ENCODE measurements around the gene SULF2.
"Not testable (repeated sequence)": the region's sequence is repeated elsewhere in the genome, so short reads cannot be mapped to it uniquely, and the experiment has no call there.

The SULF2 gene

DNA sequence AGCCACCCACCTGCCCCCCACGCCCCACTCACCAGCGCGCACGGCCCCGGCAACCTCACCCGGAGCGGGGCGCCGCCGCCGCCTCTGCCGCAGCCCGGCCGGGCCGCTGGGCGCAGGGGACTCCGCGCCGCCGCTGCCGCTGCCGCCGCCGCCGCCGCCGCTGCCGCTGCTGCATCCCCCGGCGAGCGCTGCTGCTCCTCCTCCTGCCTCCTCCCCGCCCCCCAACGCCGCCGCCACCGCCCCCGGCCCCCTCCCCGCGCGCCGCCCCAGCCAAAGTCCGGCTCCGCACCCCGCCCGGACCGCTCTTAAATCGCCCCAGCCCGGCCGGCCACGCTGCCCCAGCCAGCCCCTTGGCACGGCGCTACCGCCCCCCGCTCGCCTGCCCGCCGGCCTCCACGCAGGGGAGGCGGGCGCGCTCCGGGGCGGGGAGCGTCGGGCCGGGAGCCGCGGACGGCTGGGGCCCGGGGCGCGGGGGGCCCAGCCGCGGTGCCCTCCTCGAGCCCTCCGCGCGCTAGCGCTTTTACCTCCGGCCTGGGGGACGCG is at the start of gene SULF2:
SULF2 (minus strand) TSS at position 171 of the 543 bp plus-strand sequence. CDS start 28,118 bp downstream, outside the sequence.
- DNase-seq (ENCODE audit: low read depth in 2 of 2): no peak

DNA sequence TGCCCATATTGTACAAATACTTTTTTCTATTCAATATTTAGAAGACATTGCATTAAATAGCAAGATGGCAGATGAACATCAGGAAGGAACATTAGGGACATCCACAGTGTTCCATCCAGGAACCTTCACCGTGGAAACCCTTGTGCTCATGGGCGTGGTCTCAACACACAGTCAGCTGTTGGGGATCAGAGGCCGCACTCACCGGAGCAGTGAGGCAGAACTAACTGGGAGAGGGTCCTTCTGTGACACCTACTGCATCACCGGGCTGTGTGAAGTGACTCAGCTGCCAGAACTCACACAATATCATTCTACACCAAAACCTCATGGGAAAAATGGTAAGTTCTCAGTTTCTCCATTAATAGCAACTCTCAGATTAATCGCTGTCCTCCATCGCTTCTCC is 46.4 kb upstream of the SULF2 start:
- not testable (repeated sequence) for DNase-seq (ENCODE audit: low read depth in 2 of 2)

DNA sequence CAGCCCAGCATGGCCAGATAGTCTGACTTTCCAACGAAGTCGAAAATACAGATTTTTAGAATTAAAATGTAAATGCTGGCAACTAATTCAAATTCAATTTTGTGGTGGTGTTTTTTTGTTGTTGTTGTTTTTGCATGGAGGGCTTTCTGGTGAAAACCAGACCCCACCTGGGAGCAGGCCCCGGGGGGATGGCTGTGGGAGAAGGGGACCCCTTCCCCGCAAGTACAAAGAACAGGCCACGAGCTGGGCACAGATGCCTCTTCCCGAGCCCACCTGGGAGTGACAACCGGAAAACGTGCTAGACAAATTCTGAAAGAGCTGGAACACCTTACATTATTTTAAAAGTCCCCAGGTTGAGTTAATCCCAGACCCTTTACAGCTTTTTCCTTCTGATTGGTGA is 41.4 kb upstream of the SULF2 start:
- not testable (repeated sequence) for DNase-seq (ENCODE audit: low read depth in 2 of 2)

DNA sequence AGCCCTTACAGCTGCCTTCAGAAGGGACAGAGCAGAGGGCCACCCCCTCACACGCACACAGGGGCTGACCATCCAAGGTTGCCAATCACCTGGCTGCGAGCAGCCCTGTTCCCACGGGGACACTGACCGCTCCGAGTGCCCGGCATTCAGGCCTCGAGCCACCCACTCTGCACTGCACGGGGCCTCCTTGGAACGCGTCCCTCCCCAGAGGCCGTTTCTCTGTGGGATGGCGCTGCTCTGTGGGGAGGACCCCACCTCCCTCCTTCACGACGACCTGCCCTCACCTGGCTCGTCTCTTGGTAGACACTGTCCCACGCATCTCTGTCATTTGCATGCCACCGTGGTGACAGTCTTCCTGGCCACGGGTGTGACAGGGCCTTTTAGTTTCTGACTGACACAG is 40.7 kb upstream of the SULF2 start:
- not testable (repeated sequence) for DNase-seq (ENCODE audit: low read depth in 2 of 2)

DNA sequence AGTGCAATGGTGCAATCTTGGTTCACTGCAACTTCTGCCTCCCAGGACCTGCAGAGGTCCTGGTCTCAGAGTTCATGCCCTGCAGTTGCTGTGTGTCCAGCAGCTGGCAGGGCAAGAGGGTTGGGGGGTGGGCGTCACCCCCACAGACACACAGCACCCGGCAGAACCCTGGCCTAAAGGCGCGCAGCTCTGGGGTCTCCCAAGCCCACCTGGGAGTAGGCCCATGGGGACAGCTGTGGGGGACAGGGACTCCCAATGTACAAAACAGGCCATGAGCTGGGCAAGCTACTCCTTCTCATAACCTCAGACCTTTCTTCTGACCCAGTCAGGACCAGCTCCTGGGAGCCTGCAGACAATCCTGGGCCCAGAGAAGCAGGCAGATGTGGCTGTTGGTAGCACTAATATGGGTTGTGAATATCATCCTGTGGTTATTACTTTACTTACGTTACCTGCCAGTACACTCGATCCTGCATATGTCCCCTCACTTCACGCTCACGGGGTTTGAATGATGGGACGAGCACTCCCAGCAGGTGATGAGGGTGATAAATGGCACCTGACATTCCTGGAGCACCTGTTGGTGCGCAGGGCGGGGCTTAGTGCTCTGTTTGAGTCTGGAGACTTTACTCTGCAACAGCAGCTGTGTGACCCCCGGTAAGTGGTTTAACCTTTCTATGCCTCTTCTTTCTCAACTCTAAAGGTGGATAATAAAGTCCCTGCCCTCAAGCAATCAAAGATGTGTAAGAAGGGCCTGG is 39.9 kb upstream of the SULF2 start:
- DNase-seq (ENCODE audit: low read depth in 2 of 2): no peak

DNA sequence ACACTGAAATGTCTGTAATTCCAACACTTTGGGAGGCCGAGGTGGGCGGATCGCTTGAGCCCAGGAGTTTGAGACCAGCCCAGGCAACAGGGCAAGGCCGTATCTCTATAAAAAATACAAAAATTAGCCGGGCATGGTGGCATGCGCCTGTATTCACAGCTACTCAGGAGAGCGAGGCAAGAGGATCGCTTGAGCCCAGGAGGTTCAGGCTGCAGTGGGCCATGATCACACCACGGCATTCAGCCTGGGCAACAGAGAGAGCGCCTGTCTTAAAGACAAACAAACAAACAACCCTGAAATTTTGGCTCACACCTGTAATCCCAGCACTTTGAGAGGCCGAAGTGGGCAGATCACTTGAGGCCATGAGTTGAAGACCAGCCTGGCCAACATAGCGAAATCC is 38.7 kb upstream of the SULF2 start:
- not testable (repeated sequence) for DNase-seq (ENCODE audit: low read depth in 2 of 2)

DNA sequence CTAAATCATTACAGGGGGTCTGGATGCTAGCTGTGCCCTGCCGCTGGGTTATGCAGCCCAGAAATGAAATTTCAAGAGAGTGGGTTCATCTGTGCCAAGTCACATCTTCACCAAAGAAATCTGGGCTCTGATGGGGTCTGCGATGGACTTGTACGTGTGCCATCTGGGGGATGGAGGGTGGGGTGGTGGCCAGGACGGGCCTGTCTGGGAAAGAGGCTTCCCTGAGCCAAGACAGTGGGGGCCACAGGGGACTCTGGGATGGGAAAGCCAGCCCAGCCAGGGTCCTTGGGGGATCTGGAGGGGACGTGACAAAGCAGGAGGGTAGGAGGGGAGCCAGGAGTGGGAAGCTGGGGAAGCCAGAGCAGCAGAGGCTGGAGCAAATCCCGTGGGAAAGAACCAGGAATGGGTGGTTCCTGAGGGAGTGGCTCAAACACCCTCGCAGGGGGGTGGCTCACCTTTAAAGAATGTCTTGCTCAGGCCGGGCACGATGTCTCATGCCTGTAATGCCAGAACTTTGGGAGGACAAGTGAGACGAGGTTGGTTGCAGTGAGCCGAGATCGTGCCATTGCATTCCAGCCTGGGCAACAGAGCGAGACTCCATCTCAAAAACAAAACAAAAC is 36.3 kb upstream of the SULF2 start:
- no peak for DNase-seq (ENCODE audit: low read depth in 2 of 2)

DNA sequence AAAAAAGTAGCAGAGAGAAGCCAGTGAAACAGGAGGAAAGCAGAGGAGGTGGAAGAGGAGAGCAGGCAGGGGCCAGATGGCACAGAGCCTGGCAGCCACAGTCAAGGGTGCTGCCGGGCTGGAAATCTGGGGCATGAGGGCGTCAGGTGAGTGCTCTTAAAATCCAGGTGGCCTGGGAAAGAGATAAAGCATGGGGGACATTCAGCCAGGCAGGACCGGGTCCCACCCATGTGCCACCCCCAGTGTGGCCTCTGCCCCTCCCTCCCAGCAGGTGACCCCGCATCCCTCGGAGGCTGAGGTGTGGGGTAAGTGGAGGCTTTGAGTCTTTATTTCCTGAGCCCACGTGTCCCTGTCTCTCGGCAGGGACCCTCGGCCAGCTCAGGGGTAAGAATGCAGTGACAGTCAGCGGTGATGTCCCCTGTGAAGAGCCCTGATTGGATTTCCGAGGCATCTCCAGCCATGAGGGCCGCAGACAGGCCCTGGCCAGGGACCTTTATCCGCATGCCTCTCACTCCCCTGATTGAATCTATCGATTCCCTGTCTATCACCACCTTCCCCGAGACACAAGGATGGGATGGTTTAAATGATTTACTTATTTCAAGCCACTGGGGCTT is 33.8 kb upstream of the SULF2 start:
- no peak for DNase-seq (ENCODE audit: low read depth in 2 of 2)

DNA sequence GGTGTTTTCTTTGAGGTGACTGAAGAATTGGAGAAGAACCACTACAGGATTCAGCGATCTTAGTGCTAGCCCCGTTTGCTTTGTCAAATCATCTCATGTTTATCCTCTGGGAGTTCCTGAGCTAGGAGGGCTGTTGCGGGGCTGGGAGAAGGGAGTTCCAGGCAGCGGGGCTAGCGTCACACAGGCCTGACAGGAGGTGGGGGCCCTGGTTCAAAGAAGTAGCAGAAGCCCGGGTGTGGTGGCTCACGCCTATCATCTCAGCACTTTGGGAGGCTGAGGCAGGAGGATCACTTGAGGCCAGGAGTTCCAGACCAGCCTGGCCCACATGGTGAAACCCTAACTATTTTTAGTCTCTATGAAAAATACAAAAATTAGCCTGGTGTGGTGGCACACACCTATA is 33.2 kb upstream of the SULF2 start:
- no peak for DNase-seq (ENCODE audit: low read depth in 2 of 2)

DNA sequence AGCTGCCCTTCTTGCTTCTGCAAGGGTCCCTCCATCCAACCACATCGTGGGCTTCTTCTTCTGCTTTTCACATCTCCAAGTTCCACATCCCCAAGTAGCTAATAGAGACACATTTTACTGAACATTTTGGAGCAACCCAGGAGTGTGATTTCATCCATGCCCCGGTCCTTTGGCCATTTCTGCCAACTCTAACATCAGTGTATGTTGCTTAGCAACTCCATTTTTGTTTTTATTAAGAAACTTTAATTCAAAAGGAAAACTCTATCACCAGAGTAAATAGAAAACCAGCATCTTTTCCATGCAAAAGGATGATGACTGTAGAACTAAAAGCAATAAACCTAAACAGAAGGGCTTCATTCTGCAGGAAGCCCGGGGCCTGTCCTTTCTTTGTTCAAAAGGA is 32.7 kb upstream of the SULF2 start:
- no peak for DNase-seq (ENCODE audit: low read depth in 2 of 2)

DNA sequence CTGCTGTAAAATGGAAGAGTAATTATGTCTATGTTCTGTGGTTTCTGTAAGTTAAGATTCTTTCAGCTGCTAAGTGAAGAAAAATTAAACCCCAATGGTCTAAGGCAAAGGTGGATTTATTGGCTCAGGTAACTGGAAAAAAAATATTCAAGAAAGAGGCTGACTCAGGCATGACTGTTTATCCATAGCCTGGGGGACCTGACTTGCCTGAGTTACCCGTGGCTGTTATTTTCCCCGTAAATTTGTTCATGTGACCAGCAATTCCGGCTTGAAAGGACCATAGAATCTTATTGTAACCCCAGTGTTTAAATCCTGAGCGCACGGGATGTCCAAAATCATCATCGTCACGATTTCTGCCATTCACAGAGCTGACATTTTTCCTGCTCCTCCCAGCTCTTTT is 32.3 kb upstream of the SULF2 start:
- DNase-seq (ENCODE audit: low read depth in 2 of 2): no peak

DNA sequence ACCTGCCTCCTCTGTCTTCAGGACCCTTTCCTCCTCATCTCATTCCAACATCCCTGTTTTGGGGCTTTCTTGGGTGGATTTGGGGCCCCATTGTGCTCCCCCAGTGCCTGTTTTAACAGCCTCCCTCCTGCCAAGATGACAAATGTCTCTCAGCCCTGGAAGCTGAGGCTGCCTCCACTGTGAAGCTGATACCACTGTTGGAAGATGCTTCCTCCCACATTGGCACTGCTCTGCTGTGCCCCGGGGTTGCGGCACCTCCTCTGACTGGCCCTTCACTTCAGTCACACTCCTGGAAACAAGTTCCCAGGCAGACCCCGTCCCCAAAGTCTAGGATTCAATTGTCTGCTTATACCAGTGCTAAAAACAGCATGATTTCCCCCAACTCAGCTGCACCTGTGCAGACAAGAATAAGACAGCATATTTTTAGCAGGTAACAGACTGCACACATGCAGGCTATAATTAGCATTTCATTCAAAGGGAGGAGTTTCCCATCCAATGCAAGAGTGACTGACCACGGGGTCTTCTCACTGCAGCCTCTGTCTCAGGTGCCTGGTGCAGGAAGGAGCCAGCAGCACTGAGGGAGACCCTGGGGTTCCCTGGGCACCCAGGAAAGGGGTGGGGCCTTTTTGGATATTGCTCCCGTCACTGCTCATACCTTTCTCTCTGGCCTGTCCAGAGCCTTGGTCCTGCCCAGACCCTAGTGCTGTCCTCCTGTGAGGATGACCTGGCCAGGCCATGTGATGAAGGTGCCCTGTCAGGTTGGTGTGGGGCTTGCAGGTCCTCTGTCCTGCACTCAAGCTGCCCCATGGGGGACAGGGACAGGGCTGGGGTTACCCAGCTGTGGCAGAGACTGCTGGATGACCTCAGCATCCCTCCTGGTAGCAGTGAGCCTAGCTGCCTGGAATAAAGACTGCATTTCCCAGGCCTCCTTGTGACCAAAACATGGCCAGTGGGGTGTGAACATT is 31.5 kb upstream of the SULF2 start:
- no peak for DNase-seq (ENCODE audit: low read depth in 2 of 2)

DNA sequence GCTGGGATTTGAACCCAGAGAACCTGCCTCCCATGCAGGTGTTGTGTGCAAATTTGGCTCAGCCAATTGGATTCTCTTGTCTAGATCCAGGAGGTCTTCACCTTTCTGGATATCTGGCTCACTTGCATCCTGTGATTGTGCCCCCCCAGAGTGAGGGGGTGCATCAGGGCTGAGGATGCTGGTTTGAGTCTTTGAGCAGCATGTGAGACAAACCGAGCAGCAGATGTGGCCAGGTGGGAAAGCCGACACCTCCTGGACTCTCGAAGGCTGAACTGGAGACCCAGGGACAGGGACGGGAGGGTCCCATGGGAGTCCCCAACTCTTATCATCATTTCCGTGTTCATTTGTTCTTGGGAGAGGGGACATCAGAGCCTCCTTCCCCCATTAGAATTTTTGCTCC is 30.6 kb upstream of the SULF2 start:
- DNase-seq (ENCODE audit: low read depth in 2 of 2): no peak

DNA sequence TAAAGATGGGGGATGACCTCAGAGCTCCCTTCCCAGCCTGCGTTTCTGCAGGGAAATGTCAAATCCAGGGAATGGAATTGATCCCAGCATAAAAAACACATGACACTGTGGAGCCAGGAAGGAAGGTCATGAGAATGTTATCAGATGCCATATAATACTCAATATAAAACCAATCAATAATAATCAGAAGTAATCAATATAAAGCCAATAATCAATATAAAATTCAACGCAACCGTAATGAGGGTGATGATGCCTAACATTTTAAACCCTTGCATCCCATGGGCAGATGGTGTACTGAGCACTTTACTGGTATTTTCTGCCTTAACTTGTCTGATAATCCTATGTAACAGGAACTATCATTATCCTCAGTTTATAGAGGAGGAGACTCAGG is 30.1 kb upstream of the SULF2 start:
- DNase-seq (ENCODE audit: low read depth in 2 of 2): no peak

DNA sequence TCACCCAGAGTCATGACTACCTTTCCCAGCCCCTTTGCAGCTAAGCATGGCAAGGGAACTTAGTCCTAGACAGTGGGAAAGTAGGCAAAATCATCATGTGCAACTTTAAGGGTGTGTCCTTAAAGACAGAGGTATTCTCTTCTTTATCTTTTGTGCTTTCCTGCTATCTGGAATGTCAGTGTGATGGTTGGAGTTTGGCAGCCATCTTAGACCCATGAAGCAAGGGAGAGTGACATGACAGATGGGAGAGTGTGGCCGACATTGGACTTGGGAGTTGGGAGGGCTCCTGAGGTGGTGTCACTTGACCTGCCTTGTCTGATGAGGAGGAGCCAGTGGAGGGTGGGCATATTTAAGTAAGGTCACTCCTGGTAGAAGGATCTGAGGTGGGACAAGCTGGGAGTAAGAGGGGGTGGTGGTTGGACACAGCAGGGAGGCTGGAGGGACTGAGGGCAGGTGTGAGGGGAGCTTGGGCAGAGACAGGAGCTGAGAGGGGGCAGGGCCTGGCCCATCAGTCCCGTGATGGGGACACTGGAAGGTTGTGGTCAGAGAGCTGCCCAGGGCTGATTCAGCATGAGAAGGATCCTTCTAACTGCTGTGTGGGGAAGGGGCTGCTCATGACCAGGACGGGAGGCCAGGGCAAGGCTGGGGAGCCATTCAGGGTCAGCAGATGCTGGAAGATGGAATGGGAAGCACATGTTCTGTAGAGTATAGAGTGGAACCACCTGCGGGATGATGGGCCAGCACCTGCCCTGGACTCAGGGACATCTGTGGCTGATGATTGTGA is 29.5 kb upstream of the SULF2 start:
- no peak for DNase-seq (ENCODE audit: low read depth in 2 of 2)

DNA sequence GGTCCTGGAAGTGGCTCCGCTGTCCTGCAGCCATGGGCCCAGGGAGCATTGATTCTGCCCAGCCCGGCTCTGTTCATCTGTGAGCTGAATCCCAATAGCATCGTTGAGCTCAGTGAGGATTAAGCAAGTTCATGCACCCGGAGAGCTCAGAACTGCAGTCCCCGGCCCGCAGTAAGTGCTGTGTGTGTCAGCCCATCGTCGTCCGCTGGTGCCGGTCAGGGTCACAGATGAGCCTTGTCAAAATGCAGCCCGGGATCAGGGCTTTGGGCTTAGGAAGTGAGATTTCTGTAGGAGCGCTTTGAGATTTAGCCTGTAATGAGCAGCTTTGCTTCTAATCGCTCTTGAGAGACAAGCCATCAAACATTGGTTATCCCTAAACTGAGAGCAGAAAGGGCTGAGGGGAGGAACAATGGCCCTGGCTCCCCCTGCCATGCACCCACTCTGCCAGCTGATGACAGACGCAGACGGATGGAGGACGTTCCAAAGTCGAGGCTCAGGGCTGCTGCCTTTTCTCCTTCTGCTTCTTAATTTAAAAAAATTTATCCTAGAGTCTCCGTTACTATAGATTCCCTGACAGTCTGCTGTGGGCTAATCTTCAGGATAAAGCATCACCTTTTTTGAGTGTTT is 25.6 kb upstream of the SULF2 start:
- DNase-seq (ENCODE audit: low read depth in 2 of 2): no peak

DNA sequence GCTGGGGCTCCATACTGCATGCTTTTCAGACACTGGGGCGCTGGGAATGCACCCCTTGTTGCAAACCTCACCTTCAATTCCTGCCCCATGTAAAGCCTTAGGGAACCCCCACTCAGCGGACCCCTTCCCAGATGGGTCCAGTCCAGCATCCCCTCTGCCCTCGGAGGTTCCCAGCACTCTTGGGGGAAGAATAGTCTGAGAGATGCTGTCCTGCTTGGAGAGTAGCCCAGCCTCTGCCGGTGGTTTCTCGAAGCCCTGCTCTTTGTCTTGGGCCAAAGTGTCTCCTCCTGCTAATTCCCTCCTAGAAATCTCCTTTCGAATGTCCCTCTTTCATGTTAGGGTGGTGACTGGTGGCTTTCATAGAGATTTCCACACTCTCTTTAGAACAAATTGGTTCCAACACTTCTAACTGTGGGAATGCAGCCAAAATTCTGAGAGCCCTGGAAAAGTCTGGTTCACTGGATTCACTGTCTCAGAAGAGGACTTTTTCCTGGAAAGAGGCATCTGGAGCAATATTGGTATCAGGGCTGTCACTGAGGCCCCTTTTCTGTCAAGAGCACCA is 24.9 kb upstream of the SULF2 start:
- DNase-seq (ENCODE audit: low read depth in 2 of 2): no peak

DNA sequence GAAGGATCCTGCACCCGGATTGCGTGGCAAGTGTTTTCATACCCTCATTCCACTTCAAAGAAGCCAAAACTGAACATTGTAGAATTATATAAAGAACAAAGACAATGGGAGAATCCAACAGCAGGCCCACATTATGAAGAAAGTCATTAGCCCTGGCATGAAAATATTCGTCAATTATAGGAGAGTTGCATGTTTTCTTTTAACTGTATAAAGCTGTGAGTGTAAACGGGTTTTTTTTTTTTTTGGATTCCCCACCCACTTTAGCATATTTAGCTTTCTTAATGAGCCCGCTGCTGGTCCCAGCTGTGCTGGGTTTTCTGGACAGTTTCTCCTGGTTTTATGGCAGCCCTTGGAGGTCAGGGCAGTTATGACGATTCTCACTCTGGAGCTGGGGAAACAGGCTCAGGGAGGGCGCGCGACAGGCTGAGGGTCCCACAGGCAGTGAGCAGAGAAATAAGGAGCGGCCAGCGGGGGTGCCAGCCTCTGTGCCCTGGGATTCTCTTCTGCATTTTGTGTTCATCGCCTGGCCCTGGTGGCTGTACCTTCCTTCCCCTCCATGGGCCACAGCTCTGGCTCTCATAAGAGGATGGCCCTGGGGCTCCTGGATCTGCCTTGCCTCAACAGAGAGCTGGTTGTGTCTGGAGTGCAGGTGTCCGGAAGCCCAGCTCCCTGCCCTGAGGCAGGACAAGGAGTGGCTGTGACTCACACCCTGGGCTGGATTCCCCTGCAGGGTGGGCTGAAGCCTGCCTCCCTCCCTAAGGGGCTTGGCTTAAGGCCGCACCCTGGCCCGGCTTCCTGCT is 24.1 kb upstream of the SULF2 start:
- no peak for DNase-seq (ENCODE audit: low read depth in 2 of 2)

DNA sequence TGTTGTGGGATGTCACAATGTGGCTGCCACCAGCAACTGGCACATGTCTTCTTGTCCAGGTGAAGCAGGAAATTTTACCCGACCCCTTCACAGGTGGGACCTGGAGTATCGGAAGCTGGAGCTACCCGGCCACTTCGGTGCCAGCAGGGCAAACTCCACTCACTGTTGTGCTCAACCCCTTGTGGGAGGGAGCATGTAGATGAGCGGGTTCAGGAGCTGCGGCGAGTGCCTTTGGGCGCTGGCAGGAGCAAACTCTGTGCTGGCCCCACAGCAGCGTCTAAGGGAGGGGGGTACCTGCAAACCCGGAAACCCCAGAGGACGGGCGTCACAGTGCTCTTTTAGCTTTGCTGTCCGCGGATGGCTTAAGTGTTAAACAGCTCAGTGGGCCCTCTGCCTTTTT is 20.7 kb upstream of the SULF2 start:
- DNase-seq (ENCODE audit: low read depth in 2 of 2): no peak
